ENCODE results near the gene CDH6. TPM values are rescaled to one million over a fixed set of nuclear protein-coding genes. Genes with fewer than 3 reads are reported as not detected.

CDH6 gene
- total and polyA plus RNA-seq, 2 donors (not counting 3 experiments of a cell fraction or from before 2014, with no cell fraction given), result 0.06 TPM; not detected in 1

GRCh38 chr5:31165729-31166128 lies 27.8 kb upstream of the CDH6 start:
- Histone ChIP-seq H3K4me3 (replicated peaks in 1 of 3; ENCODE audit: insufficient read depth in 1 of 3, low read depth in 1 of 3, low read length in 3 of 3) (no peak overlapping the region), H3K9me3 (replicated peaks; ENCODE audit: control insufficient read depth, insufficient read depth, low read length) (no peaks in the 10 kb centered on the region), H3K4me1 (ENCODE audit: control insufficient read depth, extremely low read depth, insufficient read depth, low read length) (no peaks in the 10 kb centered on the region), H3K27me3 (ENCODE audit: control insufficient read depth in 2 of 2, insufficient read depth in 2 of 2, low read length in 2 of 2) (no peaks in the 10 kb centered on the region), H3K36me3 (ENCODE audit: control insufficient read depth in 2 of 2, extremely low read depth in 1 of 2, insufficient read depth in 2 of 2, low read length in 2 of 2) (no peaks in the 10 kb centered on the region), H4K20me1 (replicated peaks; ENCODE audit: control insufficient read depth, extremely low read depth, insufficient read depth, low read length) (no peaks in the 10 kb centered on the region), H3K4me2 (ENCODE audit: insufficient read depth, low read length) (no peak overlapping the region), H3K9ac (replicated peaks; ENCODE audit: extremely low read depth, insufficient read depth, low read length) (no peak overlapping the region), H3K27ac (ENCODE audit: insufficient read depth, low read depth, low read length) (no peak overlapping the region), H3K79me2 (ENCODE audit: control insufficient read depth, insufficient read depth, low read length) (no peaks in the 10 kb centered on the region), H2AFZ (ENCODE audit: low read depth, low read length) (no peak overlapping the region), H3K9me1 (replicated peaks; ENCODE audit: control insufficient read depth, extremely low read depth, insufficient read depth, low read length) (no peaks in the 10 kb centered on the region)
- FAIRE-seq (no peak), DNase-seq (ENCODE audit: low read depth, low spot score) (no peak)
- TF ChIP-seq MAX (IDR thresholded peaks at IDR 0.05; ENCODE audit: insufficient read depth, insufficient read length), result no peak
- no peak for TF ChIP-seq GATA2 (IDR thresholded peaks at IDR 0.05; ENCODE audit: insufficient read depth, insufficient read length, low read depth, low read length)
- no peak for TF ChIP-seq POLR2AphosphoS5 (IDR thresholded peaks at IDR 0.05; ENCODE audit: insufficient read depth, low read depth, low read length)
- TF ChIP-seq POLR2A (IDR thresholded peaks at IDR 0.05; ENCODE audit: low read depth, low read length), result no peak
- TF ChIP-seq EZH2 (IDR thresholded peaks at IDR 0.05; ENCODE audit: borderline replicate concordance, low read depth, low read length, severe bottlenecking), result no peak
- no peak for TF ChIP-seq CTCF (IDR thresholded peaks at IDR 0.05; ENCODE audit: extremely low read depth in 1 of 2, insufficient read depth in 1 of 2, low read depth in 1 of 2, low read length in 2 of 2)
- no peak for TF ChIP-seq MYC (IDR thresholded peaks at IDR 0.05; ENCODE audit: low read depth, low read length)
- TF ChIP-seq FOS (IDR thresholded peaks at IDR 0.05; ENCODE audit: borderline replicate concordance, insufficient read depth, low read length), result no peak
- TF ChIP-seq JUN (IDR thresholded peaks at IDR 0.05; ENCODE audit: borderline replicate concordance, insufficient read depth, insufficient read length, low read depth), result no peak
- dilution Hi-C loops (cut with MboI; ENCODE audit: extremely low pct_ligation_motif_present, low sequenced_read_pairs), result no loop called here
- CTCF ChIA-PET, result no interaction called here
- no TSS peak for BruUV-seq (replicated peaks)
- intact Hi-C loops (cut with micrococcal nuclease), result no loop called here
- POLR2A ChIA-PET, result no interaction called here
